IPS-11a (cell line): ENCODE results near the gene MACC1.

ENCODE experiments used
- H3K4me3 ChIP-seq: one replicate; pipeline ENCODE4 v1.5.1; 2013; ENCODE audit warnings: low read depth, low read length, control low read depth

Gene MACC1

DNA sequence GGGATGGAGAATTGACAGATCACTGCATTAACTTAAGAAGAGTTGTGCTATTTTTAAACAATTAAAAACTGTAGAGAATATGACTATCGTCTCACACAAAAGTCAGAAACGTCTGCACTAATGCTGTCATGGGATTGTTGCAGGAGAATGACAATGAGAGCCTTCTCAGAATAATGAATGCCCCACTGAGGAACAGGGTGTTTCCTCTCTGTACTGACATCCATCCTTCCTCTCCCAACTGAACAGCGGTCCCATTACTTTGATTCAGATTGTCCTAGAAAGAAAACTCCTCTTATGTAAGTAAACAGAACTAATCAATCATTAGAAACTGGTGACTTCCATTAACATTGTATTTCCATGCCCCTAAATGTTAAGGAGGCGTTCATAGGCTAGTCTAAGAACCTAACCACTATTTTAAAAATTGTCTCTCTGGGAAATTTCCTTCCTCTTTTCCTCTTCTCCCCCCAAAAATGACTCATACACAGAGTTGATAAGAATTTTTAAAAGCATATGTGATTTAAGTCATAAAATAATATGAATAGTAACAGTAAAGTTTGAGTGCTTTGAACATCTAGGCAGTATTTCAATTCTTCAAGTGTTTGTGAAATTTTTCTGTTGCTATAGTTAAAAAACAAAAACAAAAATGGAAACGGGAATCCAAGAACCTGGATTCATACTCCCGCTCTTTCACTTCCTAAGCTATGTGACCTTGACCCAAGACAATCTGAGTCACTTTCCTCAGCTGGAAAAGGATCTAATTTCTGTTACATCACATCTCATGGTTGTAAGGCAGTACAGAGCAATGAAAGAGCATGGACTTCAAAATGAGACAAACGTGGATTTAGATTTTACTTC lies 12.7 kb upstream of the MACC1 start:
- no peak overlapping the region for H3K4me3 ChIP-seq

DNA sequence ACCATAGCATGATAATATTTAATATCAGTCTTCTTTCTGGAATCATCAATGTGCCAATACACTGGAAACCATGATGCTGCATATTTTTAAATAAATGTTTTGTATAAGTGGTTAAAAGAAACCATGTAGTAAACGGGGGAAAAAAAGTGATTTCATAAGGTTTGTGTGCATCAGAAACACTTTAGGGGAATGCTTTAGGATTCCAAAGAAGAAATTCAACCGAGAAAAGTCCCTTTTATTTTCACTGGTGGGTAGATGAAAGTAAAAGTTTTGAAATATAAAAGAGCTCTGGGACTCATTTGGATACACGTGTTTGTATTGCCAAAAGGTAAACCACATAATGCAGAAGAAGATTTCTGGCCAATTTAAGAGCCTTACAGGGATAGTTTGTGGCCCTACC lies 11.9 kb upstream of the MACC1 start:
- H3K4me3 ChIP-seq: no peak overlapping the region

DNA sequence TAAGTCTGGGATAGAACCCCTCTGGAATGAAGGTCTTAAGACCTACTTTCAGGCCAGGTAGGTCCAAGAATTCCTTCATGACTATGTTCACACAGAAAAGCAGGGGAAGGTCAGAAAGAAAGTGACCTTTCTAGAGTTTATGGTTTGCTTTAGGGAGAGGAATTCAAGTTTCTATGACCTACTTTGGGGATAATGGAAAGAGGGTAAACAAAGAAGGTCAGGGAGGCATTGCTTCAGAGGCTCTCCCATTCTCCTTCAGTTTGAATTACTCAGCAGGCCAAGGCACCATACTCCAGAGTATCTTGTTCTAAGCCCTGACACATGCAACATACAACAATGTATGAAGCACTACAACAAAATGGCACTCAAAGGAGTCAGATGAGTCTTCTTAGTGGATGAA lies 11.5 kb upstream of the MACC1 start:
- H3K4me3 ChIP-seq: no peak overlapping the region

DNA sequence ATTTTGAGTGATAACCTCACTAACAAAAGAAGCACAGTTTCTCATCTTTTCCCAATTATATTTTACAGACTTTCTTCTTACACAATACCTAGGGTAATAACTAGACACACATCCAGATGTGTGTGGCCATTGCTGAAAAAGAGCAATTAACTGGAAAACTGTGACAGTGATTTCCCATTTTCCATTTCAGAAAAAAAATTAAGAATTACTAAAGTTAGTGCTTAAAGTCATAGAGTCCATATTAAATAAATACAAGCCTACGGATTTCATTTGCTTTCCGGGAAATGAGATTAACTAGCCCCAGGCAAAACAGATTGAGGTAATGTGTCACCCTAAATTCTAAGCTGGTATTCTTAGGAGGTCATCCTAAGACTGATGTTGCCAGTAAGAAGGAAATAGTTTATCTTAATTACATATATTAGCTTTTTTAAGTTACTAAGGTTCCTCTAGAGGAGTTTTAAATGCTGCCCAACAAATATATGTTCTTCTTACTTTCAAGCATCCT lies 10.2 kb upstream of the MACC1 start:
- no peak overlapping the region for H3K4me3 ChIP-seq

DNA sequence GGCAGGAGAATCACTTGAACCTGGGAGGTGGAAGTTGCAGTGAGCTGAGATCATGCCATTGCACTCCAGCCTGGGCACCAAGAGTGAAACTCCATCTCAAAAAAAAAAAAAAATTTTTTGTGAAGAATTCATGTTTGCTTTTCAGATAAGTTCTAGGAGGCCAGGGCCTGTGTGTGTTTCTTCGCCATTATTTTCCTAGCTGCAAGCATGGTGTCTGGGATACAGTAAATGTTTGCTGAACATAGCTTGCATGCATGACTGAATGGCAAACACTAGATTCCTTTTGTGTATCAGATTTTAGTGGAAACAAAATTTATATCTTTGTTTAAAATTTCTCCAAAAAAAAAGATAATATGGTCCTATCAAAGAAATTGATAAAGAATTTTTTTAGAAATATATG lies 9.7 kb upstream of the MACC1 start:
- H3K4me3 ChIP-seq: no peak overlapping the region

DNA sequence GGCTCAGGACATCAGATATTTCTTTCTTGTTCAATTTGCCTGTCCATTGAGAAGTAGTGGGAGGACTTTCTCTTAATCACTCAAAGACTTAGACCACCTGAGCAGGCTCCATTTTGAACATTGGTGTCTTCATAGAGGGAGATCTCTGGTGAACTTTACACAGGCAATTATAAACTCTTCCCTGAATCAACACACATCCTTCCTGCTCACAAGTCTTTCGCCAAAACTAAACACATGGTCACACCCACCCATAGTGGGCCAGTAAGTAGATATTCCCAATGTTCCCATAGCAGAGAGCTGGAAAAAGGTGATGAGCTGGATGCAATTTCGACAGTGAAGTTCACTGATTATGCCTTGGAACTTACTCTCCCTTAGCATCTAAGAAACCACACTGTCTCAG lies 8.2 kb upstream of the MACC1 start:
- no peak overlapping the region for H3K4me3 ChIP-seq

DNA sequence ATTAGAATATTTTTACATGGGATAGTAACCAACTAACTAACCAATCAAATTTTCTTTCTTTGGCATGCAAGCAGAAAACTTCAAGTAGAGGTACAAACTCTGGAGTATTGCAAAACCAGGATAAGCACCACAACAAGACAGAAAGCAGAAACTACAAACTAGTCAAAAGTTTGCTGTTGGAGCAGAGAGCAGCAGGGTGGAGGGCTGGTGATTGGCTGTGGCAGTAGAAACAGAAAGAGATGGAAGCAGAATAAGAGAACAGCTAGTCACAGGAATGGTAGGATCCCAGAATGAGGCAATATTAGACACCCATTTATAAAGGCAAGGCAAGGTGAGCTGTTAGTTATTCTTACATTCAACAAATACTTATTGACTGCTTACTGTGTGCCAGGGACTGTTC lies 6.8 kb upstream of the MACC1 start:
- no peak overlapping the region for H3K4me3 ChIP-seq

DNA sequence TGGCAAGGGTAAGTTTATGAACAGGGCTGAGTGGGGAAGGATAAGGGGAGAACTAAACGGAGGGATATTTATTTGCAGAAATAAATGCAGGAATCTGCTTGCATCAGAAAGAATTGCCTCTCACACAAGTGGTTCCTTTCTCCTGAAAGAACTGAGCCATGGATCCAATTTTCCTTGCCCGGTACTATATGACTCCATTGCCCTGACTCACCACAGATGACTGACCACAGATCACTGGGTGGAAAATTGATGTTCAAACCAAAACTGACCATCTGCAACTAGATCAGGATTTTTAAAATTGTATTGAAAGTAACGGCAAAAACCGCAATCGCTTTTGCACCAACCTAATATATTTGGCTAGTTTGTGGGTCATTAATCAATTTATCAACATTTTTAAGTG lies 6.2 kb upstream of the MACC1 start:
- H3K4me3 ChIP-seq: no peak overlapping the region

DNA sequence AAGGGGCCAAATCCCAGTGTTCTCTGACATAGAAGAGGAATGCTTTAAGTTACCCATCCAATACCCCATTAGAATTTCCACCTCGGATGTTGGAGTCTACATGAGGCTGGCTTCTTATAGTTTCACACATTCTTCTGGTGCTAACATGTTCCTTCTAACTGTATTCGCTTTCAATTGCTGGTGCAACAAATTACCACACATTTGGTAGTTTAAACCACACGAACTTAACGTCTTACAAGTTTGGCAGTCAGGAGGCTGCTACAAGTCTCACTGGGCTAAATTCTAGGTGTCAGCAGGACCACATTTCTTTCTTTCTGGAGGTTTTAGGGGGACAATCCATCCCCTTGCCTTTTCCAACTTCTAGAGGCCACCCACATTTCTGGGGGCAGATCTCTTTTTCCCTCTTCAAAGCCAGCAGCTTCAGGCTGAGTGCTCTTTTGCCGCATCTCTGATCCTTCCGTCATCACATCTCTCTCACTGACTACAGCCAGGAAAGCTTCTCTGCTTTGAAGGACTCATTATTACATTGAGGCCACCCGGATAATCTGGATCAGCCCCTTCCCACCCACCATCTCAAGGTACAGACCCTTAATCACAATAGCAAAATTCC lies 5.1 kb upstream of the MACC1 start:
- H3K4me3 ChIP-seq: no peak overlapping the region

DNA sequence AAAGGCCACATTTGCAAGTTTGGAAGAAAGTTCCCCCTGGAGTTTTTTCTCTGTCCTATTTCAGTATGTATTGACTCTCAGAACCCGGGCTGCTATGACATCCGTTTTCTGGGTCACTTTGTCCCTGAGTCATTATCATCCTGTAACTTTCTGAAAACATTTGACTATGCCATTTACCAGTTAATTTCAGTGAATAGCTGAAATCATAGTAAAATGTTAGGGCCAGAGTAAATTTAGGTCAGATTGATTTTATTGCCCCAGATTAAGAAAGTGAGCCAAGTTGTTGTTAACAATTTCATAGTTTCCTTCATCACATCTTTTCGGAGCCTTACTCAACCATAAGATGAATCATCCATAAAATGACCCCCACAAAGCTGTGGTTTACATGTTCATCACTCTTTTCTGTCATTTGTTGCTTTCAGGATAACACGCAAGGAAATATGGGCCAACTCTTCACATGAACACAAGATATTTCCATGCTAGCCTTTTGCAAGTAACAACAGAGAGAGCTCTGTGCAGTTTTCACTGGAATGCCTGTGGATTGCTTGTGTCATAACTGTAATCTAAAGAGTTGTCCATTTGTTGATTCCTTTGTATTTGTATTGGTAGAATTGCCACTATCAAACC lies 3.9 kb upstream of the MACC1 start:
- H3K4me3 ChIP-seq: no peak overlapping the region

DNA sequence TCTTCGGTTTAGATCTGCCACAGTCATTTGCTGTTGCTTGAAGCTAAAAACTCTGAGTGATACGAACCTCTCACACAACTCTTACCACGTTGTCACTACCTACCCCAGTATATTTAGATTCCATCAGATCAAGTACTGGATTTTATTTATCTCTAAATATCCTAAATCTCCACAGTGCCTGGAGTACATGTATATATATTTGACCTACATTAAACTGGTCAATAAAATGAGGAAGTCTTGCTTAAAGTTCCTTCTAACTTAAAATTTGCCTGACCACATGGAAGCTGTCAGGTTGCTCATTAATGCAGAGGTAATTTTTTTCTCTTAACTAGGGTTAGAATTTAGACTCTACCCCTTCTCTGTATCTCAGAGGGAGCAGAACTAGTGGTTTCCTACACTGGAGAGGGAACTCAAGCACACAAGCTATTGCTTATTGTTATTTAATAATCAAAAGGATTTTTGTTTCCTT lies 3.1 kb upstream of the MACC1 start:
- H3K4me3 ChIP-seq: no peak overlapping the region

DNA sequence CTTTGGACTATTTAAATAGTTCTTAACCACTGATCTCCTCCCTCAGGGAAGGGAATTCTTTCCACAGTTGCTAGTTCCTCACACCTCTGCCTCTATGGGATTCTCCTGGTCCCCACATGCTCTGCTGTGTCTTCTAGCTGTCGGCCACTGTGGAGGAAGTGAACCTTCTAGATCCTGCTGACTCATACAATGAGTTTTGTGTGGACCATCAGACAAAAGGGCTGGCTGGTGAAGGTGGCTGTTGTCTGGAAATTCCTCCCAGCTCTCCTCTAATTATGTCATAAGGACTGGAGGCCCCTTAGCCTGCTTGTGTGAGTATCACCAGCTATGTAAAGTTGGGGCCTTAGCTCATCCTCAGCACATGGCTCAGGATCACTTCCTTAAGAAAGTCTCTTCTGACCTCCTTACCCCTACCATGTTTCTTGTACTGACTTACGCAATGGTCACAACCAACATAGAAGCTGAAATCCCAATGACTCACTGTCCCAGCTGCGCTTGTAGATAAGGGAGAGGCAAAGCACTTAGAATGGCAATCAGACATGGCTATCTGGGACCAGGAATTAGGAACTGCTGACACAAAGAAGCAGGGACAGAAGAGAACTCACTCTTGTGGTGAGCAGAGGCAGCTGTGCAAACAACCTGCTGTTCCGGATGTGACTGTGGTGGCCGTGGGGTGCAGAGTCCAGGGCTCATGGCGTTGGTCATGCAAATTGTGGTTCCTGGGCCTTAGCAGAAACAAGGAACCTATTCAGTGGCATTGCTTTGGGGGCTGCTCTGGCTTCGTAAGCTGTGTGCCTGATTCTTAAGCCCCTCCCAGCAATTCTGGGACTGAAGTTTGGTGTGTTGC lies 2.5 kb upstream of the MACC1 start:
- H3K4me3 ChIP-seq: no peak overlapping the region

DNA sequence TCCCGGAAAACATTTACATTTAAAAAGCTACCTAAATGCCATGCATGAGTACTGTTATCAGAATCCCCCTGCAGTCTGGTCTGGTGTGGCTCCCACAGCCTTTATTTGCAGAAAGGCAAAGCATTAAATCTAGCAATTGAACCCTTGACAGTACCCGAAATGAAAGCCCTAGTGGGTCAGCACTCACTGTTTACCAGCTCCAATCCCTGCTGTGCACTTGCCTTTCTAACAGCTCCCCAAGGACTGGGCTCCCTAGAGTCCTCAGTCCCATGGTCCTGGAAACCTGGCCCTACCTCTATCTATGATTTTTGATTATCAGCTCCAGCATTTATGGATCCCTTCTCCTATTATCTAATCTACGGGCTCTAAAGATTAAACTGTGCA lies 1.9 kb upstream of the MACC1 start:
- no peak overlapping the region for H3K4me3 ChIP-seq

DNA sequence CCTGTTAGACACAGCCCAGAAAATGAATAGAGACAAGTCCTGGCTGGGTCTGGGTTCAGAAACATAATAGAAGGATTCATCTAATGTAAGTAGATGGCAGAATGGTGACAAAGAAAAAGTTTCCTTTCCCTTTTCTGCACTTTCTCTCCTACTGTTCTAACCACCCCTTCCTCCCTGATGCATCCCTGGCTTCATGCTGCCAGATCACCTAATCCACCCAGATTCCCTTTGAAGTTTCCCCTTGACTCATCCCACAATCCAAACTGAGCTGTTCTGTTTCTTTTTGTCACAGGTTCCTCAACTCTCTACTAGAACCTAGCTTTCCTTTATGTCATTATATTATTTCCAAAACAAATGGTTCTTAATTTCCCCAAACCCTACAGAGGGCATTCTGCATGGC lies 1.1 kb upstream of the MACC1 start:
- H3K4me3 ChIP-seq: no peak overlapping the region

DNA sequence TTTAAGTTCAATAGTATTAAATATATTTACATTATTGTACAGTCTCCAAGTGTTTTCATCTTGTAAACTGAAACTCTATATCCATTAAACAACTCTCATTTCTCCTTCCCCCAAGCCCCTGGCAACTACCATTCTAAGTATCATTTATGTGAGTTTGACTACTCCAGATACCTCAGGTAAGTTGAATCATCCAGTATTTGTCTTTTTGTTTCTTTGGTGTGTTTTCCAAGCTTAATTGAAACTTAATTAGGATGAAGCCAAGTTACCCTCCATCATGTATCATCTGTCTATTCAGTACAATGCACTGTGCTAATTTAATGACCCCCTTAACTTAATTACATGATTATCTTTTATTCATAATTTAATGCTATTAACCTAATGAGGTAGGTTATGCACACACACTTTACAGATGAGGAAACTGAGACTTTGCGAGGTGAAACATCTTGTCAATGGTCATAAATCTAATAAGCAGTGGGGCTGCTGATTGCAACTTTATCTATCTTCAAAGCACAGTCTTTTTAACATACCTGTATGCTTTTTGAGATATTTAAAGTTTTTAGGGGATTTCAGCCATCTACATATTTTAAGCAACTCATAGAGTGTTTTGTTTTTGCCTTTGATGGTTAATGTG lies 663 bp downstream of the MACC1 start:
- H3K4me3 ChIP-seq: peak overlapping the region; percentile 21

DNA sequence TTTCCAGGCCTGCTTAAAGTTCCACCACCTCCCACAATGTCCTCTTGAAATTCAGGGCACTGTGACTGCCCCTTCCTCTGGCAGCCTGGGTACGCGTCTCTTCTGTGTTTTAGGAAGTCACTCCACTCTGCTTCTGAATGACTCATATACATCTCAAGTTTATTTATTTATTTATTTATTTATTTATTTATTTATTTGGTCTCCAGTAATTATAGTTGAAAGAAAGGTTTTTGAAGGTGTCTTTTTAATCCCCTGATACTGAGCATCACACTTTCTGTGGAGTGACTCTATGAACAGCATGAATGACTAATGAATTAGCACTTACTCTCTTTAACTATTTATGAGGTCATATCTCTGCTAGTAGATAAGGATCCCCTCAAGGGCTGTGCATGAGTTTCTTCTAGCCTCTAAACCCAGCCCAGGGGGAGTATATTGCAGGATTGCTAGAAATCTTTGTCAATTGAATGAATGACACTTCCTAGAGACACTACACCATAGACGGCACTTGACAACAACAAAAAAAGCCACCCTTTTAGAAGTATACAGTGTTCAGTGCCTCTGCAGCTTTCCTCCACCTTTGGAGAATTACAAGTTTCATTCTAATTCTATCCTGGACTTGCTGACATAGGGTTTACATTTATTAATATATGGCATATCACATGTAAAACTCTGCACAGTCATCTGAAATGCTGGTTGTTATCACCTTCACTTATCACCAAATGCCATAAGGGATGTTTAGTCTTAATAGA lies 2.1 kb downstream of the MACC1 start:
- no peak overlapping the region for H3K4me3 ChIP-seq

DNA sequence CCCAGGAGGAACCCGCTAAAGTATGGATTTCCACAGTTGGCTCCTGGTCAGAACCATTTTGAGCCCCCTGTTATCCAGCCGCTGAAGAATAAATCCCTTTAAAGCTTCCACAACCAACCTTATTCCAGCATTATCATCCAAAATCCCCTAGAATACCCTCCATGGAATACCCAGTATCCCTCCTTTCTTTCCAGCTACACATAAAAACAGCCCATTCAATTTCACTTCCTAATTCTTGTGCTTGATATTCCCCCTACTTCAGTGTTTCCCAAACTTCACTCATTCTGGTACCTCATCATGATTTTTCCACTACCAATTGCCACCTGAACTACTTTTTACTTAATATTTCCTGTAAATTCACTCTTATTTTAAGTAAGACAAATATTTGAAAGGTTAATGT lies 3.1 kb downstream of the MACC1 start:
- no peak overlapping the region for H3K4me3 ChIP-seq

DNA sequence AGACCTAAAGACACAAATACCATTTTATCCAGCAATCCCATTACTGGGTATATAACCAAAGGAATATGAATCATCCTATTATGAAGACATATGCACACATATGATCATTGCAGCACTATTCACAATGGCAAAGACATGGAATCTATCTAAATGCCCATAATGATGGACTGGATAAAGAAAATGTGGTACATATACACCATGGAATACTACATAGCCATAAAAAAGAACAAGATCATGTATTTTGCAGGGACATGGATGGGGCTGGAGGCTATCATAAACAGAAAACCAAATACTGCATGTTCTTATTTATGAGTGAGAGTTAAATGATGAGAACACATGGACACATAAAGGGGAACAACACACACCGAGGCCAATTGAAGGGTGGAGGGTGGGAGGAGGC lies 3.8 kb downstream of the MACC1 start:
- no peak overlapping the region for H3K4me3 ChIP-seq

DNA sequence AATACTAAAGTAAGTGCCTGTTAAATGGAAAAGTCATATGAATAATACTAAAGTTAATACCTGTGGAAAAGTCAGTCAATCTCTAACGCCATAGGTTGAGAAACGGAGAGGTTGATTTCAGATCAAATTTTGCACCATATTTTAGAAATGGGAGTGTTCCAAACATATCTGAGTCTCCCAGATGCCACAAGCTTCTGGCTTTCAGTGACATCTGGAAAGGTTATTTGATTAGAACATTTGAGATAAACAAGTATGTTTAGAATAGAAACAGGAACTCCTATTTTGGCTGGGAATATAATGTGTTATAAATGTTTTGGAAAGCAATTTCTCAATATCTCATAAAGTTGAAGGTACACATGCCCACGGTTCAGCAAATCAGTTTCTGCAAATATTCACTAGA lies 5.8 kb downstream of the MACC1 start:
- no peak overlapping the region for H3K4me3 ChIP-seq
